ENCODE results near the gene ASCC2.

DNA sequence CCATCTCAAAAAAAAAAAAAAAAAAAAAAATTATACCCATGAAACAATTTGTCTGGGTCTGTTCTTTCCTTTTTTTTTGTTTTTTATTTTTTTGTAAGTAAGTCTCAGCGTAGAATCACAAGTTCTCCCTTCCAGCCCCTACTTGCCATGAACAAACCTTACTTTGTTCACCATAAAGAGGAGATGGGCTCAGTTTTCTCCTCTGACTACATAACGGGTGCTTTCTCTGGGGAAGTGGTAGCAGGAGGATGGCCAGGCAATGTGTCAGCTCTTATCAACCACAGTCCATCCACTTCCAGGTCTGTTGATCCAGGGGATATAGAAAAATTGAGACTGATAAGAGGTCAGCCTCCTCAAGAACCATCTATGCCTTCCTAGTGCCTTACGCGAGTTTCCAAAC lies 11.0 kb downstream of the ASCC2 start:
- TF ChIP-seq CTCF (IDR thresholded peaks at IDR 0.05 in 4 of 5, conservative IDR thresholded peaks at IDR 0.05 in 1 of 5) (no peak), POLR2A (IDR thresholded peaks at IDR 0.05) (no peak)

All from gastrocnemius medialis (tissue), 4 donors.